Epithelial cell of prostate (primary cell): ENCODE measurements around the gene IDS.
A peak's percentile ranks its signal among the peaks of the same experiment; 100 is the strongest.
"Not testable (repeated sequence)": the region's sequence is repeated elsewhere in the genome, so short reads cannot be mapped to it uniquely, and the experiment has no call there.

ENCODE experiments used
- DNase-seq: peaks from one replicate; pipeline ENCODE4 v3.0.0-alpha.2; 2011; ENCODE audit warnings: low read depth, low spot score
- H3K27ac ChIP-seq: fragments of 450-650 bp; 2 replicates; pipeline ENCODE4 v1.5.1; 2017; ENCODE audit warnings: mild to moderate bottlenecking

The IDS gene

DNA sequence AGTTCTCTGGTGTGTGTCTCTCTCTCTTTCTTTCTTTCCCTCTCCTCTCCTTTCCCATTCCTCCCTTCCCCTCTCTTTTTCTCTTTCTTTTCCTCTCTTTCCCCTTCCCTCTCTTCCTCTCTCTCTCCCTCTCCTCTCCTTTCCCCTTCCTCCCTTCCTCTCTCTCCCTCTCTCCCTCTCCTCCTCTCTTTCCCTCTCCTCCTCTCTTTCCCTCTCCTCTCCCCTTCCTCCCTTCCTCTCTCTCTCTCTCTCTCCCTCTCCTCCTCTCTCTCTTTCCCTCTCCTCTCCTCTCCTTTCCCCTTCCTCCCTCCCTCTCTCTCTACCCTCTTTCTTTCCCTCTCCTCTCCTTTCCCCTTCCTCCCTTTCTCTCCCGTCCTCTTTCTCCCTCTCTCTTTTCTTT lies 23.3 kb upstream of the IDS start:
- no peak overlapping the region for H3K27ac ChIP-seq
- DNase-seq, result no peak

GRCh38 chrX:149527705-149528104 lies 22.6 kb upstream of the IDS start:
- no peak overlapping the region for H3K27ac ChIP-seq
- no peak for DNase-seq

DNA sequence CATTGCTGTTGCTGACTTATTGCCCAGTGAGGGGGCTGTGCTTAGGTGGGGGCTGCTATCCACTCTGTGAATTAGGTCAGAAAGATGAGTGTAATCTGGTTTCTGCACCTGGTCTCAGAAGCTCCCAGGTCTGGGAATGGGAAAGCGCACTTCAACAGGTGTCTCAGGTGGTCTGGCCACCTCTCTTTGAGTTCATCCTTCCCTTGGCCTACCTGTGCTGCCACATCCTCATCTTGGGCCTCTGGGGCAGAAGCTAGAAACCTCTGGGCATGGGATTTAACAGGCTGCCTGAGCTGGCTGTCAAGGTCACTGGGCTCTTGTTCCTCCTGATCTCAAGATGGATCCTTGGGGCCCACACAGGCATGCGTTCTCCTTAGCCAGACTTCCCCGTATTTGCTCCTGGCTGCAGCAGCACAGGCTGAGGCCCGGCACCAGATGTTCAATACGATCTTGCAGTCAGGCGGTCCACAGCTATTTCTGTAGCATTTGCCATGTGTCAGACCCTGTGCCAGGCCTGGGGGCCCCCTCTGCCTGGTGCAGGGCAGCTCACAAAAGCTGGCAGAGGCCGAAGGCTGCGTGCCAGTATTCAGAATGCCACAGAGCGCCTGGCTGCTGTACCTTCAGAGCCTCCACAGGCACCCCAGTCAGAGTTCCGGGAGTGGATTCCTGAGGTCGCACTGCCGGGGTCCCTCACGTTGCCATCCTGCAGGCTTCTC lies 21.4 kb upstream of the IDS start:
- DNase-seq, H3K27ac ChIP-seq: not testable (repeated sequence)

- not testable (repeated sequence) for H3K27ac ChIP-seq, DNase-seq
These were observed 20.8 kb upstream of the IDS start for GRCh38 chrX:149525903-149526302.

DNA sequence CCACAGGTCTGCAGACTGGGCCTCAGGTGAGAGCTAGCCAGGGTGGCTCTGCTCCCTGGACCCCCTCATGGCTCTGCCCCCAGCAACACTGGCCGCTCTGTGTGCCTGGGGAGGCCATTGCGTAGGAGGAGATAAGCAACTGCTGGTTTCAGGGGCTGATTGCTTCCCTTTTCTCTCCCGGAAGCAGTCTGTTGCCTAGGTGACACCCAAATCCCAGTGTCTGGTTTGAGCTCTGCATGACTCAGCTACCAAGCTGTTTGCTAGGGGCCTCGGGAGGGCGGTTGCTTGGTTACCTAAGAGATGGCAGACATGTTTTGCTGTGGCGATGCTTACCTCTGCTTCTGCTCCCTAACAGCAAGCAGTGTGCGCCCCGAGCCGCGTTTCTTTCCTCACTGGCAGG lies 20.3 kb upstream of the IDS start:
- not testable (repeated sequence) for H3K27ac ChIP-seq, DNase-seq

DNA sequence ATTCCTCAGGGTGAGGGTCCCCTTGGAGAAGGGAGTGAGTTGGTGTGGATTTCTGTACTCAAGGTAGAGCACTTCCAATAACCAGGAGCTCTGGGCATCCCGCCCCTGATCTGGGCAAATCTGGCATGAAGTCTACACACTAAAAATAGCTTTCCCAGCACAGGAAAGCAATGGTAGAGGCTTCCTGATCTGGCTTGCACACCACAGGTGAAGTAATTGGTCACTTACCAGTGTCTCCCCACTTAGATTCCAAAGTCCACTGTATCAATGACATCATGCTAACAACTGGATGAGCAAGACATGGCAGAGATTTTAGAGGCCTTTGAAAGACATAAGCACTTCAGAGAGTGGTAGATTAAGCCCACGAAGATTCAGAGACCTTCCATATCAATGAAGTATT lies 17.8 kb upstream of the IDS start:
- DNase-seq, result no peak
- no peak overlapping the region for H3K27ac ChIP-seq

- DNase-seq, result no peak
- H3K27ac ChIP-seq, result no peak overlapping the region
These were observed 16.3 kb upstream of the IDS start for GRCh38 chrX:149521438-149521837.

DNA sequence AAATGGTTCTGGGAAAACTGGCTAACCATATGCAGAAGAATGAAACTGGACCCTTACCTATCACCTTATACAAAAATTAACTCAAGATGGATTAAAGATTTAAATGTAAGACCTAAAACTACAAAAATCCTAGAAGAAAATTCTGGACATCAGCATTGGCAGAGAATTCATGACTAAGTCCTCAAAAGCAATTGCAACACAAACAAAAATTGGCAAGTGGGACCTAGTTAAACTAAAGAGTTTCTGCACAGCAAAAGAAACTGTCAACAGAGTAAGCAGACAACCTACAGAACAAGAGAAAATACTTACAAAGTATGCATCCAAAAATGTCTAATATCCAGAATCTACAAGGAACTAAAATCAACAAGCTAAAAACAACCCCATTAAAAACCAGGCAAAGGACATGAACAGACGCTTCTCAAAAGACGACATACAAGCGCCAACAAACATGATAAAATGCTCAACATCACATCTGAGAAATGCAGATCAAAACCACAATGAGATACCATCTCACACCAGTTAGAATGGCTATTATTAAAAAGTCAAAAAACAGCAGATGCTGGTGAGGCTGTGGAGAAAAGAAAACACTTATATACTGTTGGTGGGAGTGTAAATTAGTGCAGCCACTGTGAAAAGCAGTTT lies 15.7 kb upstream of the IDS start:
- H3K27ac ChIP-seq, DNase-seq: not testable (repeated sequence)

- no peak overlapping the region for H3K27ac ChIP-seq
- DNase-seq, result no peak
These were observed 13.1 kb upstream of the IDS start for GRCh38 chrX:149518236-149518635.

DNA sequence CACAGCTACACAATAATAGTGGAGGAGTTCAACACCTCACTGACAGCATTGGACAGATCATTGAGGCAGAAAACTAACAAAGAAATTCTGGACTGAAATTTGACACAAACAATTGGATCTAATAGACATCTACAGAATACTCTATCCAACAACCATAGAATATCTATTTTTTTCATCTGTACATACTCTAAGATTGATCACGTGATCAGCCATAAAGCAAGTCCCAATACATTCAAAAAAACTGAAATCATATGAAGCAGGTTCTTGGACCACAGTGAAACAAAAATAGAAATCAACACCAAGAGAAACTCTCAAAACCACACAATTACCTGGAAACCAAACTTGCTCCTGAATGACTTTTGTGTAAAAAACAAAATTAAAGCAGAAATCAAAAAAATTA lies 12.2 kb upstream of the IDS start:
- no peak for DNase-seq
- H3K27ac ChIP-seq, result no peak overlapping the region

DNA sequence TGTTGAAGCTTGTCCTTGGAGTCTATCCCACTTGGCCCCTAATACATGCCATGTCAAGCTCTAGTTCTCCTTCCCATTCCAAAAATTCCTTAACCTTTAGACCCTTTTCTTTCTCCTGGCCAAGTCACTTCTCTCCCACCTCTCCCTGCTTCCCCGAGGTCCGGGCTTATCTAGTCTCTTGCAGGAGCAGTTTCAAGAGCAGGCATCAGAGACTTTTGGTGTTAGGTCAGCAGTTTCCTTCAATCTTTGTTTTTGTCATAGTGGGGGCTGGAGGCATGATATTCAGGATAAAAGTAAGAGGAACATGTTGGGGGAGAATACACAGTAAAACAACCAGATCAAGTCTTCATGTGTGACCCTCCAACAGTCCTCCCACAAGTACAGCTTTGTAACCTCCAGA lies 11.5 kb upstream of the IDS start:
- no peak overlapping the region for H3K27ac ChIP-seq
- DNase-seq, result no peak

DNA sequence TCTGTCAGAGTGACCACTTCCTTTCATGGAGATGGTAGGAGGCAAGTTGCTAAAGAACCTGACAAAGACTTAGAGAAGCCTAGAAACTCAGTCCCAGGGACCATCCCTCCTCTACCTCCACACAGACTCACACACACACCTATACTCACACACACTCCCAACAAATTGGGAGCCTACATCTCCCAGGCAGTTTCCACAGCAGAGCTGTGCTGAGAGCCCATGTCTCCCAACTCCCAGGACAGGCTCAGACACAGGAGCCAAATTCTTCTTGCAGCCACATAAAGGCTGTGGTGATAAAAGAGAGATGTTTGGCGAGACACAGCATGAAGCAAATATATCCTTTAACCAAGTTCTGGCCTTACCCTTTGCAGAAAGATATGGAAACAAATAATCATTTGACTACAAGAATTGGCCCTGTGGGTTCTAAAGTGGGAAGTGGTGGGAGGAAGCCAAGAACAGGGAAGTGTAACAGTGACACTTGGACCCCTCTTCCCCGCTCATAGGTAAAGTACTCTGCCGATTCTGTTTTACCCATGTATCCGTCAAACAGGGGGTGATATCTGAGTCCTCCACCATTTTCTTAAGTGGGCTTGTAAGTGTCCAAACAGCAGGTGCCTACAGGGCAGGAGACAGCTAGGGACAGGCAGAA lies 11.0 kb upstream of the IDS start:
- H3K27ac ChIP-seq, result no peak overlapping the region
- no peak for DNase-seq

DNA sequence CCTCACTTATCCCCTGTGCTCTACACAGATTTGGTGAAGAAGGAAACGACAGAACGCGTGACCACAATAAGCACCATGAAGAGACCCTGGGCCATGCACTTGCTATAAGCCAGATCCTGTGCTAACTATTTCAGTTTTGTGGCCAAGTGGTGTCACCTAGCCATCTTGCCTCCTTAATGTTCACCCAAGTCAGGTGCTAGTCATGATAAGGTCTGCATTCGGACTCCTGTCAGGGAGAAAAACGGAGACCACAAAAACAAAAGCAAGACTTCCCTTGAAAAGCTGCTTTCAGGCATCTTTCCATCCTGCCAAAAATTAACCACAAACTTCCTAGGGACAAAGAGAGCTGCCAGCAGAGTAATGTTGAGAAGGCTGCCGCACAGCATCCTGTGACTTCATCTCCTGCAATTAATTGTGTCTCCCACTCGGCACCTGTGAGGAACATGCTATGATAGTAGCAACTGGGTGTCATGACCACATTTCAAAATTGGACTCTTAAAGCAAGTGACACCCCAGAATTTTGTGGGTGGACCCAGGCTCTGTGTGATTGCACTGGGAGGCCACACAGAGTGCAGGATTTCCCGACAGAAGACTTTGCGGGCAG lies 8.8 kb upstream of the IDS start:
- no peak overlapping the region for H3K27ac ChIP-seq
- DNase-seq, result no peak

DNA sequence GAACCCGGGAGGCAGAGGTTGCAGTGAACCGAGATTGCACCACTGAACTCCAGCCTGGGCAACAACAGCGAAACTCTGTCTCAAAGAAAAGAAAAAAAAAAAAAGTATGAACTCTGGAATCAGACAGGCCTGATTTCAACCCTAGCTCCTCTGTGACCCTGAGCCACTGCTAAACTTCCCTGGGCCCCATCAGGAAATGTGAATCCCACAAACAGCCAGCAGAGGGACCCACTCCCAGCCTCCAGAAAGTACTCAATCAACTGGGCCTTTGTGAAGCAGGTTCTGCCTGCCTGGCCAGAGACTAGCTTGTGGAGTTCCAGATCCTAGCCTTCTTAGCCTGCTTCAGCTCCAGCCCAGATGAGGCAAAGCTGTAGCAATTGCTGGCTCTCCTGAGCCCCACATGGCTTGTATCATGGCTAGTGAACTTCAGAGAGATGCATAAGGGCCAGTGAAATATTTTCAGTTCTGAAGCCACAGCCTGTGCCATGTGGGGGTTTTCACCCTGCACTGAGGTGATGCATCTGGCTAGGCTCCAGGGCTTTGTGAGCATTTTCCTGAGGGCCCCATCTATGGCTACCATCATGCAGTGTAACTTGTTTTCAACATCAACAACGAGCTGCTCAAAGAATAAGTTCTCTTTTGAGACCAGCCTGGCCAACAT lies 7.2 kb upstream of the IDS start:
- no peak for DNase-seq
- peak overlapping the region; percentile 45 for H3K27ac ChIP-seq

GRCh38 chrX:149511081-149511480 lies 6.0 kb upstream of the IDS start:
- H3K27ac ChIP-seq, result peak overlapping the region; percentile 45
- peak; percentile 49 for DNase-seq

GRCh38 chrX:149510386-149510785 lies 5.3 kb upstream of the IDS start:
- H3K27ac ChIP-seq, result peak overlapping the region; percentile 45
- DNase-seq, result no peak

GRCh38 chrX:149508467-149508866 lies 3.4 kb upstream of the IDS start:
- no peak overlapping the region for H3K27ac ChIP-seq
- DNase-seq, result no peak

DNA sequence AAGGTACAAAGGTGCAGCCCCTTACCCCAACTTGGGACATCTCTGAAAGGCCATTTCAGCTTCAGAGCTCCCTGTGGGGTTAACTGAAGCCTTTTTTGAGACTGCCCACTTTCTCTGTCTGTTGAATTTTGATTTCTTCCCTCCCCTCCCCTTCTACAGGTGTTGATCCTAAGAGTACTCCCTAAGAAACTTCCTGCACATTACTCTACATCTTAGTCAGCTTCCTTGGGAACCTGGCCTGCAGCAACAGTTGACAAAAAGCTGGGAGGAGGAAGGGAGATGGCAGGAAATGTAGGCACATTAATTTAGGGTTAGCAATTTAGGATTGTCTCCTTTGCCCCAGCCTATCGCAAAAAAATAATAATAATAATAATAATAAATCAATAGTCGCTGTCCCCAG lies 1.2 kb upstream of the IDS start:
- no peak for DNase-seq
- peak overlapping the region; percentile 76 for H3K27ac ChIP-seq

- no peak for DNase-seq
- peak overlapping the region; percentile 76 for H3K27ac ChIP-seq
These were observed 565 bp upstream of the IDS start for GRCh38 chrX:149505671-149506070.

DNA sequence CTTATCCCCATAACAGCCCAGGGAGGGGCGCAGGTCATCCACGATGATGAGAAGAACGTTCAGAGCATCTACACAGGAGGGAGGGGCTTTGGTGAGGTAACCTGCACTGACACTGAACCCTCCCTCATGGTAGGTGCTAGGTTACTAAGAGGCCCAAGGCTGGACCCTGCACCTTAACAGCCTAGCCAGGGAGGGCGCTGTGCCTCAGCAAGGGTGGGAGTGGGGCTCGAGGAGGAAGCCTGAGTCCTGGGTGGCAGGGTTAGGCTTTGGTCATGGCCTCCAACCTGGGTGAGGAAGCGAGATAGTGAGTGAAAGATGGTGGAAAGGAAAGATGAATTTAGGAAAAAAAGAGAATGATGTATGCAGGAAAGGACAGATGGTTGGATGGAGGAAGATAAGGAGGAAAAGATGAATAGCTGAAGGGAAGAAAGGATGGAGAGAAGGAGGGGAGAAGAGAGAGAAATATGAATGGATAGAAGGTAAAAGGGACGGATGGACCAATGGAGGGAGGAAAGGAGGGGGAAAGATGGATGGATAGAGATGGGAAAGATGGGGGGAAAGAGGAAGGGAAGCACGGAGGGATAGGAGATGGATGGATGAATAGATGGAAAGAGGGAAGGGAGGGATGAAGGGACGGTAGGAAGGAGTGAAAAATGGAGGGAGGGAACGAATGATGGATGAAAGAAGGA lies 736 bp downstream of the IDS start:
- DNase-seq, result no peak
- H3K27ac ChIP-seq, result peak overlapping the region; percentile 76
